GM12874 (cell line): ENCODE measurements around the gene ZNF630.
A peak's percentile ranks its signal among the peaks of the same experiment; 100 is the strongest.

Source experiments
- CTCF ChIP-seq: IDR thresholded peaks from 2 replicates; pipeline ENCODE4 v1.5.1; 2011; ENCODE audit warnings: low read depth, mild to moderate bottlenecking, control low read depth, low read length, moderate library complexity; ENCODE audit not compliant: insufficient read depth

The ZNF630 gene

DNA sequence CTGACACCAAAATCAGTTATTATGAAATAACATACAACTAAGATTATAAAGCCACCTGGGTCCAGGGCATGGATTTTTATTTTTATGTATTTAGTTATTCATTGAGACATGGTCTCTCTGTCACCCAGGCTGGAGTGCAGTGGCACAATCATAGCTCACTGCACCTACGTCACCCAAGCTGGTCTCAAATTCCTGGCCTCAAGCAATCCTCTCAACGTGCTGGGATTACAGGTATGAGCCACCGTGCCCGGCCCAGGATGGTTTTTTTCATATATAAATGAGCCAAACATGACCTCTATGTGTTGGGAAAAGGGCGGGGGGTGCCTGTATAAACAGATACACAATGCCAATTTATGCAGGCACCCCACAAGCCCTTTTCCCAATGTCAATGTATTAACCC lies 24.6 kb downstream of the ZNF630 start:
- no peak for TF ChIP-seq CTCF

DNA sequence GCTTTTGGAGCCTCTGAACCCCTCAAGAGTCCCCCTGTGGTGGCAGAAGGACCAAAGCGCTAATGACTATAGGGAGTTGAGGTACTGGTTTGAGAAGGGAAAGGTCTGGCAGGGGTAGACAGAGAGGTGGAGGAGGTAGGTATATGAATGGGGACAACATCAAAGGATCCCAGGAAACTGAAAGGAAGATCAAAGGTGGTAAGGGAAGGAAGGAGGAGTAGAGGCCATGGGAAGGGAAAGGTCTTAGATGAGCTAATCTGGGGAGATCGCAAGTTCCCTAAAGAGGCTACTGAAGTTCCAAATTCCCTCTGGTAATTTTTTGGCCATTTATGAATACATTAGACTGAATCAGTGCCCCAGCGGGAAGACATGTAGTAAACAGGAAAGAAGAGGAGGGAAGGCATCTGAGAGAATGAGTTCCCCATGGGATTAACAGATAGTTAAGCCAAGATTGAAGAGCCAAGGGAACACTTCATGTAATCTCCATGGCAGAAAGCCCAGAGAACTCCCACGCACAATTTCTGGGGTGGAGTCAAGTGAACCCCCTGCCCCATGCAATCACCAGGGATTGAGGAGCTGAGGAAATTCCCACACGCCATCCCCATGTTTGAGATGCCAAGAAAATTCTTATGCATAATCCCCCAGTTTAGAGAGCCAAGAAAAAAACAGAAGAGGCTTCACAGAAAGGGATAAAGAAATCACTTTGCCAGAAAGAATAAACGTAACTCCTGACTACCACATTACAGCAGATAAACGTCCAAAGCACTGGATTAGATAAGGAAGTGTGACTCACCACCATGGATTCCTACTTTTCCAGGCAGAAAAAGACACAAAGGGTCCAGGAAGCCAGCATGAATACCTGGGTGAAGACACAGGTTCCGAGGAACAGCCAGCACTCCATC lies 25.8 kb downstream of the ZNF630 start:
- no peak for TF ChIP-seq CTCF

DNA sequence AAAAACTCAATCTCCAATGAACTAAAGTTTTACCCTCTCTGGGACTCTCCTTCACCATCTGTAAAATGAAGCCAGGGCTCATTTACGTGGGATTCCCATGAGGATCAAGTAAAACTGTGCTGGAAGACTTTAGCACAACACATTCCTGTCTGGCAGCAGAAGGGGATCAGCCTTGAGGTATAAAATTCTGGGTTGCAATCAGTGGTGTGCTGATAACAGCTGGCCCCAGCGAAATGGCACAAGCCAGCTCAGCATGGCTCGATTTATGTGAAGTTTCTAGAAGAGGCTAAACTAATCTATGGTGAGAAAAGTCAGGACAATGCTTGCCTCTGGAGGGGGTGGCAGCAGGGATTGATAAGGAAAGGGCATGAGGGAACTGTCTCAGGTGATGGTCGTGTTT lies 28.4 kb downstream of the ZNF630 start:
- no peak for TF ChIP-seq CTCF

DNA sequence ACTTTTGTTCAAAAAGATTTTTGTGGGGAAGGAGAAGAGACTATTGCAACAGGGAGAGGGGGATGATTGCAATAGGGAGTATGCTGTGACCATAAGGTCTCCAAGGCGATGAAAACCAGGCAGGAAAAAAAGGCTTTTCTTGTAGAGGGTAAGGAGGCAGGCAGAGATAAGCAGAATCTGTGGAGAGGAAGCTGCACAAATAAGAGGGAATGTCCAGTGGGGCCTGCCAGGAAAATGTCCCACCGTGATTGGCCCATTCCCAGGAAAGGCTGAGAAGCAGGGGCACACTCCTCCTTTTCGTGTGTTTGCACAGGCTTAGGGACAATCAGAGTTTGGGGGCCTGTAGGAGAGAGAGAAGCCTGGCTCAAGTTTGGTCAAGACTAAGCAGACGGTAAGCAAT lies 35.5 kb downstream of the ZNF630 start:
- no peak for TF ChIP-seq CTCF

- TF ChIP-seq CTCF: no peak
These were observed 41.2 kb downstream of the ZNF630 start for GRCh38 chrX:48030237-48030636.

DNA sequence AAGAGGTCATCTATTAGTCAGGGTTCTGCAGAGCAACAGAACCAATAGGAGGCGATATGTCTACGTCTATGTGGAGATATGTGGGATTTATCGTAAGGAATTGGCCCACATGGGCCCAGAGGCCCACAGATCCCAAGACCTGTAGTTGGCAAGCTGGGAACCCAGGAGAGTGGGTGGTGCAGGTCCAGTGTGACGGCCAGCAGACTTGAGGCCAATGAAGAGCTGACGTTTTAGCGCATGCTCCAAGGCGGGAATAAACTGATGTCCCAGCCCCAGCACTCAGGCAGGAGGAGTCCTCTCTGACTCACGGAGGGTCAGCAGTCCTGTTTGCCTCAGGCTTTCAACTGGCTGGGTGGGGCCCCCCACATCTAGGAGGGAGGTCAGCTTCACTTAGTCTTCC lies 43.3 kb downstream of the ZNF630 start:
- TF ChIP-seq CTCF: no peak

GRCh38 chrX:48025561-48025960 lies 45.9 kb downstream of the ZNF630 start:
- peak; percentile 33; the same call in 1 of the 2 replicates for TF ChIP-seq CTCF
